ENCODE measurements around the gene DPYD. TPM values are rescaled to one million over a fixed set of nuclear protein-coding genes. Genes with fewer than 3 reads are reported as not detected.

Gene DPYD
- total RNA-seq, 1 donor from 2014 or later, result 5.9 TPM

GRCh38 chr1:97630281-97630680 lies 290.6 kb downstream of the DPYD start:
- no peak for DNase-seq (ENCODE audit: low read depth, low spot score)
- Mint-ChIP-seq H3K27ac (ENCODE audit: unreplicated experiment) (no peak overlapping the region), H3K27me3 (ENCODE audit: low read depth) (no peaks in the 10 kb centered on the region), H3K9me3 (no peaks in the 10 kb centered on the region), H3K4me3 (no peak overlapping the region), H3K4me1 (peaks cover 8% of the 10 kb centered on the region), H3K36me3 (ENCODE audit: low read depth) (no peaks in the 10 kb centered on the region)
- no peak for TF ChIP-seq CTCF (conservative IDR thresholded peaks at IDR 0.05)

DNA sequence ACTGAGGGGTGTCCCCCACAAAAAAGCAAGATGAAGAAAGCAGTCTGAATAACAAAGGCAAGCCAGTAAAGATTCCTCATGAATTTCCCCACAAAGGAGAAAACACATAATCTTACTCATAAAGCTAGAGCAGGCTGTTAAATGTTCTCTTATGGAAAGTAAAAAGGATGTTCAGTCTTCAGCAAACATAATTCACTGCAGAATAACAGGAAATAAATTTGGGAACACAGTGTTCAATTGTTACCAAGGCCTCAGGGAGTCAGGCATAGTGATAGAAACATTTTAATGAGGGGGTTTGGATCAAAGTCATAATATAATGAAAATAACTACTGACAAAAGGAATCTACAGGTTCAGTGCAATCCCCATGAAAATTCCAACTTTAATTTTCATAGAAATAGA lies 297.6 kb downstream of the DPYD start:
- no peak for TF ChIP-seq CTCF (conservative IDR thresholded peaks at IDR 0.05)
- H3K27ac Mint-ChIP-seq (ENCODE audit: unreplicated experiment), result no peak overlapping the region
- H3K27me3 Mint-ChIP-seq (ENCODE audit: low read depth), result no peaks in the 10 kb centered on the region
- H3K4me1 Mint-ChIP-seq, result peaks cover 5% of the 10 kb centered on the region
- peaks cover 4% of the 10 kb centered on the region for H3K9me3 Mint-ChIP-seq
- DNase-seq (ENCODE audit: low read depth, low spot score), result no peak
- no peak overlapping the region for H3K4me3 Mint-ChIP-seq
- peaks cover 2% of the 10 kb centered on the region for H3K36me3 Mint-ChIP-seq (ENCODE audit: low read depth)

- Mint-ChIP-seq H3K9me3 (peaks cover 4% of the 10 kb centered on the region), H3K27ac (ENCODE audit: unreplicated experiment) (no peak overlapping the region), H3K36me3 (ENCODE audit: low read depth) (peaks cover 2% of the 10 kb centered on the region), H3K27me3 (ENCODE audit: low read depth) (no peaks in the 10 kb centered on the region), H3K4me1 (peaks cover 5% of the 10 kb centered on the region), H3K4me3 (no peak overlapping the region)
- DNase-seq (ENCODE audit: low read depth, low spot score), result no peak
- no peak for TF ChIP-seq CTCF (conservative IDR thresholded peaks at IDR 0.05)
Measured at GRCh38 chr1:97621955-97622354, 298.9 kb downstream of the DPYD start.

DNA sequence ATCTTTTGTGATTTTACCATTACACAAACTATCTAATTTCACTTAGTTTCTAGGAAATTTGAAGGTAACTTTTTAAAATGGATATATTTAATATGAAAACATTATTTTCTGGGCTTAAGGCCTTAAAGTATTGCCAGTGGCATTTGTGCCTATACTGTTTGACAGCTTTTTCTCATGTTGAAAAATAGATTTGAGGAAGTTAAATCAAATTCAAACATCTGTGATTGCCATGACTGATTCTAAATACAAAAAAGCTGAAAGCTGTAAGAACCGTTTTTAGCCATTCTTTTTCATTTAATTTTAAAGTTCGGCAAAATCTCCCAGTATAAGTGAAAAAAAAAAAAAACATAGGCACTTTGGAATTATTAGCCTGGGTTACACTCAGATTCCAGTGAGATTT lies 301.1 kb downstream of the DPYD start:
- peaks cover 4% of the 10 kb centered on the region for H3K9me3 Mint-ChIP-seq
- TF ChIP-seq CTCF (conservative IDR thresholded peaks at IDR 0.05), result no peak
- no peak for DNase-seq (ENCODE audit: low read depth, low spot score)
- H3K4me1 Mint-ChIP-seq, result peaks cover 5% of the 10 kb centered on the region
- H3K27me3 Mint-ChIP-seq (ENCODE audit: low read depth), result no peaks in the 10 kb centered on the region
- H3K36me3 Mint-ChIP-seq (ENCODE audit: low read depth), result peaks cover 2% of the 10 kb centered on the region
- no peak overlapping the region for H3K27ac Mint-ChIP-seq (ENCODE audit: unreplicated experiment)
- no peak overlapping the region for H3K4me3 Mint-ChIP-seq

DNA sequence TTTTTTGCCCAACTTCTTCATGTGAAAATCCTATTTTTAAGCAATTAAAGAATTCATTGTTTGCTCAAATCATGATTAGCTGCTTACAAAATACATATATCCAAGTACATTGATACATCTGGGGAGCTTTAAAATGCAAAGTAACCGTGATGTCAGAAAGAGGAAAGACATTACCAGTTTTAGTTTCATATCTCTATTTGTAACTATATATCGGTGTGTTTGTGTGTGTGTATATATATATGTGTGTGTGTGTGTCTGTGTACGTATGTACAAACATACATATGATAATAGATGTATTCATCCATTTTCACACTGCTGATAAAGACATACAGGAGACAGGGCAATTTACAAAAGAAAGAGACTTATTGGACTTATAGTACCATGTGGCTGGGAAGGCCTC lies 310.1 kb downstream of the DPYD start:
- no peaks in the 10 kb centered on the region for H3K27me3 Mint-ChIP-seq (ENCODE audit: low read depth)

More for the DNA sequence above, 310.1 kb downstream of the DPYD start:
- Mint-ChIP-seq H3K27ac (ENCODE audit: unreplicated experiment) (no peak overlapping the region), H3K36me3 (ENCODE audit: low read depth) (no peaks in the 10 kb centered on the region), H3K9me3 (no peaks in the 10 kb centered on the region), H3K4me3 (no peak overlapping the region), H3K4me1 (no peaks in the 10 kb centered on the region)
- DNase-seq (ENCODE audit: low read depth, low spot score), result no peak
- no peak for TF ChIP-seq CTCF (conservative IDR thresholded peaks at IDR 0.05)
